ENCODE data around the gene PTPRJ. TPM values are rescaled to one million over a fixed set of nuclear protein-coding genes. Genes with fewer than 3 reads are reported as not detected.
A peak's percentile ranks its signal among the peaks of the same experiment; 100 is the strongest.

Gene PTPRJ
- total and polyA plus RNA-seq, 2 of the 13 experiments (the other 11 are each of a cell fraction or from before 2014, with no cell fraction given), result 1.0 to 1.2 TPM

DNA sequence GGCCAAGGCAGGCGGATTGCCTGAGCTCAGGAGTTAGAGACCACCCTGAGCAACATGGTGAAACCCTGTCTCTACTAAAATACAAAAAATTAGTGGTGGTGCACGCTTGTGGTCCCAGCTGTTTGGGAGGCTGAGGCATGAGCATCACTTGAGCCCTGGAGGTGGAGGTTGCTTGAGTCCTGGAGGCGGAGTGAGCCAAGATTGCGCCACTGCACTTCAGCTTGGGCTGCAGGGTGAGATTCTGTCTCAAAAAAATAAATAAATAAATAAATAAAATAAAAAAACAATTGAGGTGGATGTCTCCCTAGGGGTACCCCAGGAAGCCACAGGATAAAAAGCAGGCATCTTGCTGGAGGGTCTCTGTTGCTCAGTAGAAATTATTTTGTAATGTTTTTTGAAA is 14.1 kb downstream of the PTPRJ start (continued):
- TF ChIP-seq ZNF281 (CRISPR knock-in tag; IDR thresholded peaks at IDR 0.05; ENCODE audit: borderline replicate concordance) (no peak), NFRKB (IDR thresholded peaks at IDR 0.05) (no peak), RAD51 (IDR thresholded peaks at IDR 0.05; ENCODE audit: borderline replicate concordance) (no peak), ZNF879 (CRISPR knock-in tag; IDR thresholded peaks at IDR 0.05) (no peak), ZSCAN25 (CRISPR knock-in tag; IDR thresholded peaks at IDR 0.05) (no peak), RBM39 (IDR thresholded peaks at IDR 0.05; ENCODE audit: low read depth, low read length, poor library complexity, severe bottlenecking) (no peak)

DNA sequence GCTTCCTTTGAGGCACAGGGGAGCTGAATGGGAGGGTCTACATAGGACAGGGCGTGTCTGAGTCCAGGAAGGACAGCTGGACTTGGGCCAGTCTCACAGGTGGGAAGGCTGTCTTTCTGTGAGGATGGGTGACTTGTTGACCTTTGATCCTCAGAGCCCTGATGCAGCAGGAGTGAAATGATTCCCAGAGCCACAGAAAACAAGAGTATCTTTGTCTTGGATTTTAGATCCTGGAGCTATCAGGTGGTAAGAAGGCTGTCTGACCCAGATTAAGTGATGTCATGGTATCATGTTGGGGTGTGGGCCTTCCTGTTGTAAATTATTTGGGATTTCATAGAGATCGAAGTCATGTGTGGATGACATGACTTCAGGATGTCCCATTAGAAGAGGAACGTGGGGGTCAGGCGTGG is 15.0 kb downstream of the PTPRJ start:
- BruUV-seq (replicated peaks), result no TSS peak
- in situ Hi-C loops (cut with HindIII; ENCODE audit: extremely low pct_ligation_motif_present, low pct_unique_long_range_greater_than_20kb), result no loop called here
- 39% methylated on average over 4 of the region's 4 CpGs for WGBS (ENCODE audit: low lambda C conversion rate)
- no peak overlapping the region for H2AFZ ChIP-seq (ENCODE audit: low read length)
- ChIA-PET POLR2A (interaction anchor here (0.9 kb wide), 1 partner anchor 13 kb away, joined by 3 read pairs; no protein-coding TSS in a partner anchor), CTCF (ENCODE audit: low intra/inter-chr PET ratio, low total read pairs) (interaction anchor here (1.1 kb wide), 1 partner anchor 115 kb away, joined by 3 read pairs; no protein-coding TSS in a partner anchor)
- H3K4me1 ChIP-seq (ENCODE audit: insufficient read depth, low read length), result peaks cover 67% of the 10 kb centered on the region
- intact Hi-C loops (cut with micrococcal nuclease; ENCODE audit: unreplicated experiment), result no loop called here
- FAIRE-seq (peak; percentile 64), DNase-seq (ENCODE audit: low spot score) (peak; percentile 74), ATAC-seq (peak; percentile 25)
- H3K27me3 ChIP-seq (ENCODE audit: control insufficient read depth in 1 of 2, insufficient read depth in 2 of 2, low read length in 2 of 2), result no peaks in the 10 kb centered on the region
- no peak overlapping the region for H3K27ac ChIP-seq (ENCODE audit: extremely low read length, insufficient read depth, low read length)
- H3K4me3 ChIP-seq (replicated peaks in 1 of 3; ENCODE audit: insufficient read depth in 1 of 3, low read depth in 2 of 3, low read length in 3 of 3), result no peak overlapping the region
- H3K4me2 ChIP-seq (ENCODE audit: low read depth, low read length), result peak overlapping the region; percentile 26; the same call in 1 of the 2 replicates
- H3K9me3 ChIP-seq (ENCODE audit: low read length), result no peaks in the 10 kb centered on the region
- H3K79me2 ChIP-seq (ENCODE audit: insufficient read depth, low read length), result no peaks in the 10 kb centered on the region
- no peaks in the 10 kb centered on the region for H4K20me1 ChIP-seq (ENCODE audit: insufficient read depth, low read length)
- no peaks in the 10 kb centered on the region for H3K36me3 ChIP-seq (replicated peaks in 1 of 2; ENCODE audit: control insufficient read depth in 1 of 2, insufficient read depth in 2 of 2, low read length in 2 of 2)
- no peak overlapping the region for H3K9ac ChIP-seq (ENCODE audit: insufficient read depth, low read depth, low read length)
- no peak for TF ChIP-seq ZNF770 (CRISPR knock-in tag; IDR thresholded peaks at IDR 0.05)
- no peak for TF ChIP-seq ZBTB43 (CRISPR knock-in tag; conservative IDR thresholded peaks at IDR 0.05)
- 0 out of 2 replicates have a peak, but pooled peaks have one; percentile 18 for TF ChIP-seq SALL1 (CRISPR knock-in tag; IDR thresholded peaks at IDR 0.05)
- TF ChIP-seq ATF7 (IDR thresholded peaks at IDR 0.05), result peak; percentile 54; the same call in 1 of the 2 replicates
- no peak for TF ChIP-seq ATF7 (CRISPR knock-in tag; IDR thresholded peaks at IDR 0.05)
- peak; percentile 64; the same call in 1 of the 2 replicates for TF ChIP-seq SP5 (CRISPR knock-in tag; IDR thresholded peaks at IDR 0.05; ENCODE audit: borderline replicate concordance, low read depth)
- TF ChIP-seq ZSCAN21 (CRISPR knock-in tag; IDR thresholded peaks at IDR 0.05; ENCODE audit: borderline replicate concordance), result no peak
- TF ChIP-seq FOSL2 (CRISPR knock-in tag; IDR thresholded peaks at IDR 0.05), result peak; percentile 7; the same call in 1 of the 2 replicates
- peak; percentile 20 for TF ChIP-seq XRCC5 (optimal IDR thresholded peaks at IDR 0.05; ENCODE audit: low read length)
- no peak for TF ChIP-seq ZNF441 (CRISPR knock-in tag; IDR thresholded peaks at IDR 0.05; ENCODE audit: borderline replicate concordance)
- TF ChIP-seq HNF4A (CRISPR knock-in tag; IDR thresholded peaks at IDR 0.05), result peak; percentile 75
- TF ChIP-seq ZNF124 (CRISPR knock-in tag; IDR thresholded peaks at IDR 0.05), result no peak
- no peak for TF ChIP-seq EP300 (IDR thresholded peaks at IDR 0.05; ENCODE audit: low read depth in 2 of 2, low read length in 2 of 2)
- no peak for TF ChIP-seq EP300 (CRISPR knock-in tag; IDR thresholded peaks at IDR 0.05; ENCODE audit: borderline replicate concordance)
